ENCODE measurements around the gene RNASEH2A.

RNASEH2A gene

DNA sequence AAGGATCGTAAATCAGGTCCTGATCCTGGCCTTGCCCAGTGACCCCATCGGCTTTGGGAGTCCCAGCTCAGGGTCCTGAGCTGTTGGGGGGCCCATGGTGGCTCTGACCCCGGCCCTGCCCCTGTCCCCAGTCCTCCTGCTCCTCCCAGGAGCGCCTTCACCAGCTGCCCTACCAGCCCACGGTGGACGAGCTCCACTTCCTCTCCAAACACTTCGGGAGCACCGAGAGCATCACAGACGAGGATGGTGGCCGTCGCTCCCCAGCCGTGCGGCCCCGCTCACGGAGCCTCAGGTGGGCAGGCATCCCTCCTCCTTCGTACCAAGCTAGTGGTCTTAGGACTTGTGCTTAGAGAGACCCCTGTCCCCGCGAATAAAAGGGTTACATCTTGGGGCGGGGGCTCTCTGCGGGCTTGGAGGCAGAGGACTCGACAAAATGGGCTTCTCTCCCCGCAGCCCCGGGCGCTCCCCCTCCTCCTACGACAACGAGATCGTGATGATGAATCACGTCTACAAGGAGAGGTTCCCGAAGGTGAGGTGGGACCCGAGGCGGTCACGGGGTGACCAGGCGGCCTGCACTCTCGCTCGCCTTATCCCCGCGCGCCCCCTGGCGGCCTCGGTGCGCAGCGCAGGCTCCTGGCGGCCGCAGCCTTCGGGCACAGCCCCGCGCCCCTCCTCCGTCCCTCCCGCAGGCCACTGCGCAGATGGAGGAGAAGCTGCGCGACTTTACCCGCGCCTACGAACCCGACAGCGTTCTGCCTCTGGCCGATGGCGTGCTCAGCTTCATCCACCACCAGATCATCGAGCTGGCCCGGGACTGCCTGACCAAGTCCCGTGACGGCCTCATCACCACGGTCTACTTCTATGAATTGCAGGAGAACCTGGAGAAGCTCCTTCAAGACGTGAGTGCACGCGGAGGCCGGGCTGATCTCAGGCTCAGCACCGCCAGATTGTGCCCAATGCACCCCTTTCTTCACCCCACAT is 41.1 kb downstream of the RNASEH2A start:
- Mint-ChIP-seq H3K4me3 (peak overlapping the region; percentile 70), H3K36me3 (no peaks in the 10 kb centered on the region), H3K4me1 (peaks cover 3% of the 10 kb centered on the region), H3K27me3 (peaks cover 13% of the 10 kb centered on the region), H3K9me3 (no peaks in the 10 kb centered on the region), H3K27ac (no peak overlapping the region)

DNA sequence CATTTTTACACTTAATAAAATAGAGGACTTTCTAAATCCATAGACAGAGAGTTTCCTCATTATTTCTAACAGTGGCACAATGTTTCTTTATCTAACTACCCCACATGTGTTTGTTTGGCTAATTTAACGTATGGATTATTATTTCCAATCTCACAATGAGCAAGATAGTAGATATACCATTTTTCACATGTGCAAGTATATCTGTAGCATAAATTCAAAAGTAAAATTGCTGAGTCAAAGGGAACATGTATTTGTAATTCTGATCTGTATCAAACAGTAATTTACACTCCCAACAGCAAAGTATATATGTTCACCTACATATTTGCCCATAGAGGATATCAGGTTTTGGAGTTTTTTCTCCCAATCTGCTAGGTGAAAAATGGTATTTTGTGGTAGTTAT is 50.3 kb downstream of the RNASEH2A start:
- H3K27ac Mint-ChIP-seq = no peak overlapping the region
- H3K4me1 Mint-ChIP-seq = no peaks in the 10 kb centered on the region
- no peaks in the 10 kb centered on the region for H3K27me3 Mint-ChIP-seq
- H3K9me3 Mint-ChIP-seq = peaks cover 5% of the 10 kb centered on the region
- H3K36me3 Mint-ChIP-seq = peaks cover 2% of the 10 kb centered on the region
- H3K4me3 Mint-ChIP-seq = no peak overlapping the region

- no peak overlapping the region for H3K4me3 Mint-ChIP-seq
- H3K9me3 Mint-ChIP-seq = peaks cover 5% of the 10 kb centered on the region
- H3K36me3 Mint-ChIP-seq = peaks cover 2% of the 10 kb centered on the region
- H3K4me1 Mint-ChIP-seq = no peaks in the 10 kb centered on the region
- no peaks in the 10 kb centered on the region for H3K27me3 Mint-ChIP-seq
- no peak overlapping the region for H3K27ac Mint-ChIP-seq
These were observed 51.9 kb downstream of the RNASEH2A start for GRCh38 chr19:12858041-12858928.

GRCh38 chr19:12859546-12859945 is 53.2 kb downstream of the RNASEH2A start:
- H3K27me3 Mint-ChIP-seq = no peaks in the 10 kb centered on the region
- H3K4me1 Mint-ChIP-seq = no peaks in the 10 kb centered on the region
- H3K36me3 Mint-ChIP-seq = peaks cover 2% of the 10 kb centered on the region
- peaks cover 5% of the 10 kb centered on the region for H3K9me3 Mint-ChIP-seq
- H3K27ac Mint-ChIP-seq = peak overlapping the region; percentile 36
- no peak overlapping the region for H3K4me3 Mint-ChIP-seq
